H1 (cell line): ENCODE measurements around the gene LMBR1. TPM values are rescaled to one million over a fixed set of nuclear protein-coding genes. Genes with fewer than 3 reads are reported as not detected.

Experiments used
- ATF2 ChIP-seq: IDR thresholded peaks from 2 replicates; pipeline ENCODE4 v1.6.1; 2012; ENCODE audit warnings: low read length, inconsistent platforms
- CHD1 ChIP-seq: IDR thresholded peaks from 2 replicates; pipeline ENCODE4 v1.6.1; 2012; ENCODE audit warnings: low read depth, low read length, improper control_type of control experiment
- CTBP2 ChIP-seq: IDR thresholded peaks from 2 replicates; pipeline ENCODE4 v1.7.0; 2011; ENCODE audit warnings: borderline replicate concordance, mild to moderate bottlenecking, moderate library complexity, mixed read lengths, low read length; ENCODE audit not compliant: insufficient read depth, insufficient read length
- HDAC2 ChIP-seq, 2 experiments: fragments of 300-600 bp in 1 of 2; sonication (generic) in 1 of 2; IDR thresholded peaks; 2 replicates each; pipeline ENCODE4 v1.6.1; 2011 to 2012; ENCODE audit warnings: low read depth in 2 of 2, low read length in 2 of 2, mild to moderate bottlenecking in 2 of 2, moderate library complexity in 2 of 2, borderline replicate concordance in 1 of 2, inconsistent platforms in 1 of 2
- RFX5 ChIP-seq: IDR thresholded peaks from 2 replicates; pipeline ENCODE4 v1.6.1; 2011; ENCODE audit warnings: low read depth, low read length, improper control_type of control experiment, borderline replicate concordance
- polyA plus RNA-seq, 7 experiments: library from polyadenylated mRNA; depleted of rRNA in 3 of 7; stranded (reverse) in 5 of 7; unstranded in 2 of 7; fragments of >200 nt in 5 of 7; fragments of 200-250 nt in 2 of 7; gene quantifications; 1 replicate in 5 of 7; 2 replicates in 1 of 7; 4 replicates in 1 of 7; pipeline versions ENCODE4 v1.2.1 to v1.2.3, GENCODE V29; 2011 to 2013; ENCODE audit warnings: missing spikeins in 2 of 7, mixed read lengths in 2 of 7
- total RNA-seq: library from RNA; stranded (reverse); fragmentation: NEBNext Ultra II Directional; extraction: Animal tissue kit (Norgen Biotek cat#: 25700); gene quantifications from 2 replicates; pipeline ENCODE4 v1.2.1, GENCODE V29; 2021

LMBR1 gene
- total and polyA plus RNA-seq, 2 of the 8 experiments (the other 6 are each of a cell fraction or from before 2014, with no cell fraction given) = 15.1 to 70.4 TPM

DNA sequence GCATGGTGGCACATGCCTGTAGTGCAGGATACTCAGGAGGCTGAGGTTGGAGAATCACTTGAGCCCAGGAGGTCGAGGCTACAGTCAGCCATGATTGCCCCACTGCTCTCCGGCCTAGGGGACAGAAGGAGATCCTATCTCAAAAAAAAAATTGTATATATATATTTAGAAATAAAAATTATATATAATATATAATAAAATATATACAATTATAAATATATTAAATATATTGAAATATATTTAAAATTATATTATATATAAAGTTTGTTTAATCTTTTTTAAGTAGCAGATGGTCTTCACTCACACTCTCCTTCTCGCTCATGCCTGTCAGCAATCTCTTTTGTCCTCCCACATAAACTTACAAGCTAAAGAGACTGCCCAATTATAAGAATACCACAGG, 58.5 kb downstream of the LMBR1 start (continued):
- no peak for TF ChIP-seq ATF2
- no peak for TF ChIP-seq HDAC2 (IDR thresholded peaks at IDR 0.05; ENCODE audit: borderline replicate concordance in 1 of 2, low read depth in 2 of 2, low read length in 2 of 2)
- no peak for TF ChIP-seq RFX5
- TF ChIP-seq CHD1 = no peak
- no peak for TF ChIP-seq CTBP2
